ENCODE measurements around the gene TMEM184A. TPM values are rescaled to one million over a fixed set of nuclear protein-coding genes. Genes with fewer than 3 reads are reported as not detected.

The TMEM184A gene
- total and polyA plus RNA-seq, 2 of the 8 experiments (the other 6 are each of a cell fraction or from before 2014, with no cell fraction given) = 1.8 to 2.1 TPM

- H3K36me3 ChIP-seq (ENCODE audit: control insufficient read depth in 2 of 4, insufficient read depth in 4 of 4, low read length in 3 of 4) = peaks cover 0 to 15% (median 0%) of the 10 kb centered on the region in 4 experiments; a peak in 4 of 8 replicates
- no peak overlapping the region for H3K4me2 ChIP-seq (ENCODE audit: insufficient read depth in 1 of 2, low read depth in 2 of 2, low read length in 2 of 2)
- no peaks in the 10 kb centered on the region for H3K9me3 ChIP-seq (ENCODE audit: insufficient read depth in 2 of 2, low read depth in 1 of 2, low read length in 1 of 2)
- H3K14ac ChIP-seq (ENCODE audit: insufficient read length) = no peak overlapping the region
- no peak overlapping the region for H2BK5ac ChIP-seq (ENCODE audit: low read depth, low read length)
- no peak overlapping the region for H2BK120ac ChIP-seq (replicated peaks; ENCODE audit: low read depth, low read length)
- CTCF ChIA-PET (ENCODE audit: partially characterized antibody) = interaction anchor here (0.9 to 3.7 kb wide), 7 partner anchors 8 to 70 kb away, joined by 3 to 15 read pairs (median 4); partner anchors contain the start of gene TMEM184A
- H3K23ac ChIP-seq (ENCODE audit: insufficient read length) = no peak overlapping the region
- H3K4ac ChIP-seq (replicated peaks; ENCODE audit: insufficient read length, low read depth, low read length) = no peak overlapping the region
- no peak overlapping the region for H2BK20ac ChIP-seq (ENCODE audit: low read length)
- H3K79me1 ChIP-seq (ENCODE audit: low read depth, low read length) = no peaks in the 10 kb centered on the region; the same call in 1 of the 2 replicates
- FAIRE-seq = no peak
- H3K56ac ChIP-seq (replicated peaks; ENCODE audit: insufficient read length, low read depth, low read length) = no peak overlapping the region
- H3K18ac ChIP-seq (ENCODE audit: extremely low read depth, low read length) = no peak overlapping the region
- H2AFZ ChIP-seq (ENCODE audit: low read length) = no peak overlapping the region
- H3K4me1 ChIP-seq (replicated peaks in 1 of 4; ENCODE audit: control insufficient read depth in 3 of 4, insufficient read depth in 4 of 4, low read length in 3 of 4) = no peaks in the 10 kb centered on the region
- H3K27ac ChIP-seq (ENCODE audit: low read depth, low read length) = no peak overlapping the region
- H4K8ac ChIP-seq (ENCODE audit: extremely low read depth, insufficient read depth, low read length) = no peak overlapping the region; the same call in 1 of the 2 replicates
- H3K23me2 ChIP-seq (ENCODE audit: low read depth, low read length) = no peaks in the 10 kb centered on the region
- H2BK15ac ChIP-seq (ENCODE audit: low read length) = no peak overlapping the region
- 90% methylated on average over 32 of the region's 41 CpGs; no CpG with 5 or more reads in 1 of the 2 experiments for WGBS, 2 experiments (ENCODE audit: extremely low coverage in 1 of 2, insufficient coverage in 1 of 2, insufficient read length in 1 of 2, insufficient replicate concordance in 2 of 2, low coverage in 1 of 2, low lambda C conversion rate in 2 of 2, missing lambda C conversion rate in 1 of 2)
- peaks cover 0 to 9% of the 10 kb centered on the region in 2 experiments for H4K20me1 ChIP-seq (replicated peaks in 1 of 2; ENCODE audit: control insufficient read depth in 1 of 2, insufficient read depth in 2 of 2, low read length in 2 of 2)
- H3K4me3 ChIP-seq (ENCODE audit: extremely low read depth in 1 of 4, insufficient read depth in 2 of 4, low read depth in 3 of 4, low read length in 4 of 4) = no peak overlapping the region
- POLR2A ChIA-PET (ENCODE audit: partially characterized antibody) = interaction anchor here (0.6 to 4.9 kb wide), 5 partner anchors 11 to 39 kb away, joined by 3 to 26 read pairs (median 3); no protein-coding TSS in a partner anchor
- no peak overlapping the region; a peak in 1 of 7 replicates for H3K9ac ChIP-seq (replicated peaks in 1 of 4; ENCODE audit: extremely low read depth in 1 of 4, low read depth in 3 of 4, low read length in 3 of 4)
- H4K5ac ChIP-seq (ENCODE audit: insufficient read length, low read depth, low read length) = no peak overlapping the region
- no peaks in the 10 kb centered on the region for H3K79me2 ChIP-seq (ENCODE audit: control insufficient read depth in 1 of 2, insufficient read depth in 2 of 2, low read length in 2 of 2)
- H3K27me3 ChIP-seq (replicated peaks in 1 of 4; ENCODE audit: control insufficient read depth in 3 of 4, extremely low read depth in 1 of 4, insufficient read depth in 3 of 4, low read length in 3 of 4) = no peaks in the 10 kb centered on the region
- no peak overlapping the region for H4K91ac ChIP-seq (replicated peaks; ENCODE audit: insufficient read length, low read length)
- H2BK12ac ChIP-seq (ENCODE audit: low read depth, low read length) = no peak overlapping the region
- no peak overlapping the region for H2AK5ac ChIP-seq (ENCODE audit: low read depth, low read length)
- no peak for DNase-seq (ENCODE audit: low read depth in 1 of 2, low spot score in 2 of 2)
- TF ChIP-seq EP300 (IDR thresholded peaks at IDR 0.05; ENCODE audit: borderline replicate concordance in 1 of 2, low read depth in 2 of 2, low read length in 2 of 2) (no peak), FOSL1 (IDR thresholded peaks at IDR 0.05; ENCODE audit: insufficient read depth, low read depth, low read length) (no peak), CTCF (IDR thresholded peaks at IDR 0.05; ENCODE audit: control extremely low read depth in 1 of 3, insufficient read depth in 1 of 3, low read depth in 1 of 3, low read length in 3 of 3) (no peak), CBX8 (IDR thresholded peaks at IDR 0.05; ENCODE audit: borderline replicate concordance, low read depth, low read length) (no peak), CEBPB (IDR thresholded peaks at IDR 0.05; ENCODE audit: low read depth, low read length) (no peak), CHD1 (IDR thresholded peaks at IDR 0.05; ENCODE audit: low read depth, low read length) (no peak), EZH2 (IDR thresholded peaks at IDR 0.05; ENCODE audit: low read depth, low read length, severe bottlenecking) (no peak), KDM4A (IDR thresholded peaks at IDR 0.05; ENCODE audit: low read depth, low read length, severe bottlenecking) (no peak), SIRT6 (IDR thresholded peaks at IDR 0.05; ENCODE audit: low read length) (no peak)
Measured at GRCh38 chr7:1544178-1544895, 11.7 kb downstream of the TMEM184A start.
